NK-92 (cell line): ENCODE measurements around the gene VPS41.
"Not testable (repeated sequence)": the region's sequence is repeated elsewhere in the genome, so short reads cannot be mapped to it uniquely, and the experiment has no call there.

Experiments
- DNase-seq: peaks from one replicate; lab custom pipeline; 2025; ENCODE audit not compliant: unreplicated experiment; lab: John Stamatoyannopoulos, UW

VPS41 gene

GRCh38 chr7:38855867-38856266 is 53.1 kb downstream of the VPS41 start:
- no peak for DNase-seq

- DNase-seq = no peak
Measured at GRCh38 chr7:38855386-38855785, 53.6 kb downstream of the VPS41 start.

DNA sequence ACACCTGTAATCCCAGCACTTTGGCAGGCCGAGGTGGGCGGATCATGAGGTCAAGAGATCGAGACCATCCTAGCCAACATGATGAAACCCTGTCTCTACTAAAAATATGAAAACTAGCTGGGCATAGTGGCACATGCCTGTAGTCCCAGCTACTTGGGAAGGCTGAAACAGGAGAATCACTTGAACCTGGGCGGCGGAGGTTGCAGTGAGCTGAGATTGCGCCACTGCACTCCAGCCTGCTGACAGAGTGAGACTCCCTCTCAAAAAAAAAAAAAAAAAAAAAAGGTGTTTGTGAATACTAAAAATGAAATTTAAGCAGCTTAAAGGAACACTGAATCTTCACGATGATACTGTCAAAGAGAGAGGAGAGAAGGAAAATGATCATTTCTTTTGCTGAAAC is 54.0 kb downstream of the VPS41 start:
- DNase-seq = not testable (repeated sequence)

DNA sequence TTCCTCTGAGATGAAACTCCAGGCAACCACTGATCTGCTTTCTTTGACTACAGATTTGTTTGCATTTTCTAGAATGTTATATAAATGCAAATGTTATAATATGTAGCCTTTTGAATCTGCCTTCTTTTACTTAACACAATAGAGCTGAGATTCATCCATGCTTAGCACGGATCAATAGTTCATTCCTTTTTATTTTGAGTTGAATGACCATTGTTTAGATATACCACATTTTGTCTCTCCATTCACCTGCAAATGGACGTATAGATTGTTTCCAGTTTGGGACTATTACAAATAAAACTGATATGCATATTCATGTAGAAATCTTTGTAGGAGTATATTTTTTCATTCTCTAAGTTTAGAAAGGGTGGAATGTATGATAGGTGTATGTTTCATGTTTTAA is 57.7 kb downstream of the VPS41 start:
- no peak for DNase-seq

DNA sequence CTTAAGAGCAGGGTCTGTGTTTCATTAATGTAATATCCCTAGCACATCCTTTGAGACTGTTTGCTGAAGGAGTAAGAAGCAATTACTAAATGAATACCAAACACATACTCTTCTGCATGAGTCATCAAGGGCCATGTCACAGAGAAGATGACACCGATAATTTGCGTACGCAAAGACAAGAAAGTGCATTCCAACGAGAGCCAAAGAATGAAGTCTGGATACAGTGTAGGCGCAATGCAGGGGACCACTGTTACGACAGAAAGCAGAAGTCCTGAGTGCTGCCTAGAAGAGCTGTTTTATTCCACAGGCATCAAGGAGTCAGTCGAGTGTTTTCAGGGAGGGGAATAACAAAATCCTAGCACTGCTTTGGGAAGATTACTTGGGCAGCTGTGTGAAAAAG is 62.7 kb downstream of the VPS41 start:
- DNase-seq = no peak

DNA sequence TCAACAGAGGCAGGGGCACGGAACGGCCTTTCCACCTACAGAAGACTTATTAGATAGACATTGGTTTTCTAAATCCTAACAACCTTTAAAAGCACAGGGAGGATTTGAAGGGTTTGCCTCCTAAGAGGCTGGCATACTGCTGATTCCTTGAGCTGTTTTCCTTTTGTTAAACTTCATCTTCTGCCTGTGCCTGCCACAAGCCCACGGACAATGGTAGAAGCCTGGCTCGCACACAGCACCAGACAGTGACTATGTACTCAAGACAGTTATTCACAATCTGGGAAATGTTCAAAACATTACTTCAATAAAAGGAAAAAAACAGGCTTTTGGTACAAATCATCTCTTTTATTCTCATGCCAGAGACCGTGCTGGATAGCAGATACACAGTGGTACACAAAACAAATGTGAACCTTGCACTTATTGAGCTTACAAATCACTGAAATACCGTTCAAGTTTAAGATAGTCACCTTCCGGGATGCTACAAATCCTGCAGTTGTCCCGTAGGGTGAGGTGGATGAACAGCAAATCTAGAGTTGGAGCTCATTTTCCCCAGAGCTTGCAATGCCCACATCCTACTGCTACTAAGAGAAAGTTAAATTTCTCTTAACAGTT is 63.9 kb downstream of the VPS41 start:
- no peak for DNase-seq

DNA sequence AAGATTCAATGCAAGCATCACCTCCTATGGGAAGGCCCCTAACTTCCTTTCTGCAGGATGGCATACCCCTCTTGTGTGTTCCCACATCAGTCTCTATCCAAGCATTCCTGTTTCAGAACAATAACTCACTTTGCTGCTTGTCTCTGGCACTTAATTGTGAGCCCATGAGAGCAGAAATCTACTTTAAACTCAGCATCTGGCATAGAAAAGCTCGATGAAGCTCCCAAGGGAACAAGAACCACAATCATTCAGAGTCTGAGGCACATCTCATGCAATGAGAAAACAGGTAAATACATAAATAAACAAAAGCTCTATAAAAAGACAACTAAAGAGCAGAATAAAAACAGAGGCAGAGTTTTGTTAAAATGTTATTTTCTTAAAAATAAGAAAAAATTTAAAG is 66.2 kb downstream of the VPS41 start:
- DNase-seq = no peak

DNA sequence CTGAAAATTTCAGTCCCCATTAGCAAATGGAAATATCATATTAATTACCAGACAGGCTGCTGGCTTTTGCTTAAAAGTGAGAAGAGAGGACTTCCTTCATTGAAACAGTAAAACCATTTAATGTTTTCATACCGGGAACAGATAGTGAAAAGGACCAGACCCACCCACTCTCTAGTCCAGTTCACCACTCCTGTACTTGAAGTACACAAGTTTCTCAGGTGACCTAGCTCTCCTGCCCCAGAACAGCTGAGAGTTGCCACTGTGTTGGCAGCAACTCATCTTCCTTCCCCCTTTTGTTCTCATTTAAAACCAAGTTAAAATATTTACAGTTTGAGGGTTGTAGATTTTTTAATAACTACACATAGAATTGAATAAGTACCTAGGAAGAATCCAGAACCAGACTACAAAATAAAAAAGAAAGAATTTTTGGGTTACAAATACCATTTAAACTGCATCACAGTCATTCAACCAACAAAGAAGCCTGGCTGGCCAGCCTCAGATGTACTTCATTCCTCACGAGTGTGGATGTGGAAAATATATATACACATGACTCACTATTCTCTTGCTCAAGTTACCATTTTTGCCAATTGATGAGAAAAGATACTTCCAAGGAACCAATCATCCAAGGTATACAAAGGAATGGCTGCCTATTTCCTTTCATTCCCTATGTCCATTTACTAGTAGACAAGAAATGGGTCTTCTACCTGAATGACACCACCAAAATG is 68.1 kb downstream of the VPS41 start:
- no peak for DNase-seq

DNA sequence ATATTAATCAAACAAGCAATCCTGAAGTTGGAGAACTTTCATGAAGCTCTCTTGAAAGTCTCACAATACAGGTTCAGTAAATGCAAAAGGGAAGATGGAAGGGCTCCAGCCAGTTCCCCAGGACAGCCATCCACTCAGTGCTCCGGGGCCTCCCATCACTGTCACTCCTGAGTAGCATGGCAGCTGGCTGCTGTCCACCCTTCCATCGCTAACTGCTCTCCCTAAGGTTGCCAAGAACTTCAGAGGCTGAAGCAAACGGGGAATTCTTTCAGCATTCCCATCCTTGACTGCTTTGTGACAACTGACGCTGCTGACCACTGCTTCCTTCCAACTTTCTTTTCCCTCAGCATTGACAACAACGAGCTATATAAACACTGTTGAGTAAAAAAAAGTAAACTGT is 69.1 kb downstream of the VPS41 start:
- DNase-seq = no peak

GRCh38 chr7:38838725-38839385 is 70.1 kb downstream of the VPS41 start:
- DNase-seq = no peak

- DNase-seq = no peak
Measured at GRCh38 chr7:38834357-38834756, 74.6 kb downstream of the VPS41 start.

- no peak for DNase-seq
Measured at GRCh38 chr7:38833329-38833728, 75.7 kb downstream of the VPS41 start.

GRCh38 chr7:38831259-38831996 is 77.6 kb downstream of the VPS41 start:
- no peak for DNase-seq

- no peak for DNase-seq
Measured at GRCh38 chr7:38830826-38831225, 78.2 kb downstream of the VPS41 start.

DNA sequence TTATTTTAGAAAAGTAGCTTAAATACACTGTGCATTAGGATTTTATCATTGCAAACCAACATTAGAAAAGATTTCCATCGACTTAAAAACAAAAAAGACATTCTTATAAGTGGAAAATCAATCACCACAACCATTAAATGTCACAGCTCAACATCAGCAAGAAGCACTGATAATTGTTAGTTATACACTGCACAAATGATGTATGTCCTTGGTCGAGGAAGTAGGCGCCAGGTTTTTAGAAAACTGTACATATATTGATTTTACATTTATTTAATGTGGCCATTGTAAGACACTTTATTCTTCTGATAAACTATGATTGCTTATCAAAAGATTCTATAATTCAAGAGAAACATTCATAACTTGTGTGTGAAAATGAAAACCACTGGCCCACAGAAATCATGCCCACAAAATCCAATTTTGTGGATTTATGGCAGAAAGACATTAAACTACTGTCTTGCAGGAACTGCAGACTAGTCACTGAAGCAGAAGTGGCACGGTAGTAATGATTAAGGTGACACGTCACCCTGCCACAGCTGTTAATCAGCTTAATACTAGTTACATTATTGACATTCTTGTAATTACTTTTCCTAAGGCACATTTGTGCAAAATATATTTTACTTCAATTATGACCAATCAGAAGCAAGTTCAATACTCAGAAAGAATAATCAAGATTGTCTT is 79.4 kb downstream of the VPS41 start:
- DNase-seq = no peak

GRCh38 chr7:38828026-38828425 is 81.0 kb downstream of the VPS41 start:
- DNase-seq = no peak

- no peak for DNase-seq
Measured at GRCh38 chr7:38825721-38826440, 83.1 kb downstream of the VPS41 start.

GRCh38 chr7:38824948-38825347 is 84.0 kb downstream of the VPS41 start:
- DNase-seq = no peak

- DNase-seq = no peak
Measured at GRCh38 chr7:38822549-38822948, 86.4 kb downstream of the VPS41 start.

GRCh38 chr7:38820571-38820970 is 88.4 kb downstream of the VPS41 start:
- no peak for DNase-seq

GRCh38 chr7:38819463-38819862 is 89.5 kb downstream of the VPS41 start:
- DNase-seq = no peak
